ENCODE measurements around the gene STK4.

DNA sequence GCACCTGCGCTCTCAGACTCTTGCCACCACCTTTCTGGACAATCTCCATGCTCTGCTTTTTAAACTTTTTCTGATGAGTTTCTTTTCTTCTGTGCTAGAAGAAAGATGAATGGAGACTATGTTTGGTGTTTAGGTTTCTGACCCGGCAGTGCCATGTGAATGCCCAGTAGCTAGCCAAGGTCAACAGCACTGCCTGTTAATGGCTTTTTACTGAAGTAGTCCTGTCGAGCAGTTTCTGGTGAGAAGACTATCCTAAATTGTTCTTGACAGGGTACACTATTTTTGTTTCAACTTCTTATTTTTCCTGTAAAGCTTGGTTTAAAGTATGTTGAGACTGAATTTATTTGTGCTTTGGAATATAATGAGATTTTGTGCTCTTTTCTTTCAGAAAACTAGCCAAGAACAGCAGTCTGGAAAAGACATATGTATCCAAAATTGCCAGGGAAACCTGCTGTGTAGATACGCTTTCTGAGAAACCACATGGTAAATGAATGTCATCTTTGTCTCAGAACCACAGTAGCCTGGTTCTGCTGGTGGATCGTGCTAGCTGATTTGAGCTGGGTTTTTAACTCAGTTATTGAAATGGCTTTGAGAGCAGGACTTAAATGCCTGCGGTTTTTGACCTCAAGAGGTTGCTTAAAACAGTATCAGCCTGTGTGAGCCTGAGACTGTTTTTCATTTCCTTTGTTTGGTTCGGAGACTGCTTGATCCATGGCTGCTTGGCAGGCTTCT, 86.6 kb downstream of the STK4 start:
- no peak for TF ChIP-seq POLR2AphosphoS5 (IDR thresholded peaks at IDR 0.05; ENCODE audit: low read depth, low read length)
- TF ChIP-seq PAX5 (IDR thresholded peaks at IDR 0.05; ENCODE audit: insufficient read depth, low read length, severe bottlenecking): no peak
- no peak for TF ChIP-seq TAF1 (IDR thresholded peaks at IDR 0.05; ENCODE audit: low read depth, low read length)
- no peak for TF ChIP-seq POLR2A (IDR thresholded peaks at IDR 0.05; ENCODE audit: low read depth, low read length)
- TF ChIP-seq POU2F2 (IDR thresholded peaks at IDR 0.05; ENCODE audit: low read depth, low read length): no peak
- TF ChIP-seq SPI1 (IDR thresholded peaks at IDR 0.05; ENCODE audit: low read depth, low read length): 0 out of 2 replicates have a peak, but pooled peaks have one; percentile 16
